ENCODE results near the gene SLC30A7.

SLC30A7 gene

DNA sequence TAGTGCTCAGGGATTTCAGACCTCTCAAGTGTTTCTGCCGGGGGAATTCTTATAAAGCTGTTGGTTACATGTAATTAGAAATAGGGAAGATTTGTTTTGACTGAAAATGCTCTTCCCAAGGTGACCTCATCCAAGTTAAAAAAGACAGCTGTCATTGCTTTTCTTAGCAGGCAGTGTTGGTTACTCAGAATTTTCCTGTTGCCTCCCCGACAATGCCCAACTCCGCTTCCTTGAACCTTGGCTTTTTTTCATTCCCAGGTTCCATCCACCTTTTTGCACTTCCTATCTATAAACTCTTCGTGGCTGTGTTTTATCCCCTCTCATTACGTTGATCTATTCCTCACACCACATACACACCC lies 130.5 kb downstream of the SLC30A7 start:
- TF ChIP-seq CTCF (IDR thresholded peaks at IDR 0.05; ENCODE audit: extremely low read depth, insufficient read depth, missing control alignments), result no peak
- no peak for DNase-seq (ENCODE audit: low spot score)
- in situ Hi-C loops (cut with MboI; ENCODE audit: low pct_unique_long_range_greater_than_20kb, low sequenced_read_pairs, unreplicated experiment), result no loop called here

- no peak for TF ChIP-seq CTCF (IDR thresholded peaks at IDR 0.05; ENCODE audit: extremely low read depth, insufficient read depth, missing control alignments)
- DNase-seq (ENCODE audit: low spot score), result no peak
- in situ Hi-C loops (cut with MboI; ENCODE audit: low pct_unique_long_range_greater_than_20kb, low sequenced_read_pairs, unreplicated experiment), result no loop called here
Observed at GRCh38 chr1:101027194-101027772, 131.4 kb downstream of the SLC30A7 start.

DNA sequence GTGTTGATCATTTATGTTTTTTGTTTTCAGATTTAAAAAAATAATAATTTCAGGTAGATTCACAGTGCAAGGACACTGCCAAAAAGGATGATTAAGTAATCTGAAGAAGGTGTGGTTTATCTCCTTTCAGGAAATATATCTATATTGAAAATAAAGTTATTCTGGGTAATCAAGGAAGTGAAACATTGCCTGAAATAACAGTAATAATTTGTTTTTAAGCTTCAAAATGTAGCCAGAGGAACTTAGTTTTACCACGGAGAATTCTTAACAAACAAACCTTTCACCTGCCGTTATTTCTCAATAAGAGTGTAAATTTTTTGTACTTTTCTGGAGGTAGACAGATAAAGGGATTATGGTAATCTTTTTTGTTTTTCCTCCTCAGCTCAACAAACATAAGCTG lies 132.6 kb downstream of the SLC30A7 start:
- no peak for TF ChIP-seq CTCF (IDR thresholded peaks at IDR 0.05; ENCODE audit: extremely low read depth, insufficient read depth, missing control alignments)
- DNase-seq (ENCODE audit: low spot score), result no peak
- in situ Hi-C loops (cut with MboI; ENCODE audit: low pct_unique_long_range_greater_than_20kb, low sequenced_read_pairs, unreplicated experiment), result no loop called here

- TF ChIP-seq CTCF (IDR thresholded peaks at IDR 0.05; ENCODE audit: extremely low read depth, insufficient read depth, missing control alignments), result no peak
- no peak for DNase-seq (ENCODE audit: low spot score)
- in situ Hi-C loops (cut with MboI; ENCODE audit: low pct_unique_long_range_greater_than_20kb, low sequenced_read_pairs, unreplicated experiment), result no loop called here
Observed at GRCh38 chr1:101029184-101029583, 133.3 kb downstream of the SLC30A7 start.

- DNase-seq (ENCODE audit: low spot score), result no peak
- in situ Hi-C loops (cut with MboI; ENCODE audit: low pct_unique_long_range_greater_than_20kb, low sequenced_read_pairs, unreplicated experiment), result no loop called here
- TF ChIP-seq CTCF (IDR thresholded peaks at IDR 0.05; ENCODE audit: extremely low read depth, insufficient read depth, missing control alignments), result no peak
Observed at GRCh38 chr1:101030881-101031280, 135.0 kb downstream of the SLC30A7 start.
